Type B pancreatic cell (in vitro differentiated cells): ENCODE measurements around the gene PRKG1. TPM values are rescaled to one million over a fixed set of nuclear protein-coding genes. Genes with fewer than 3 reads are reported as not detected.
"Not testable (repeated sequence)": the region's sequence is repeated elsewhere in the genome, so short reads cannot be mapped to it uniquely, and the experiment has no call there.

Experiments used
- DNase-seq: peaks from one replicate; pipeline ENCODE4 v3.0.0; 2021; ENCODE audit warnings: mixed read lengths; ENCODE audit not compliant: unreplicated experiment; ENCODE audit errors: extremely low spot score
- H3K27ac Mint-ChIP-seq: 2 replicates; pipeline ENCODE4 v1.8.0; 2021; ENCODE audit warnings: mild to moderate bottlenecking, mixed read lengths
- H3K27me3 Mint-ChIP-seq: 2 replicates; pipeline ENCODE4 v1.8.0; 2021; ENCODE audit warnings: mixed read lengths
- H3K36me3 Mint-ChIP-seq: 2 replicates; pipeline ENCODE4 v1.8.0; 2021; ENCODE audit warnings: mixed read lengths
- H3K4me1 Mint-ChIP-seq: one replicate; pipeline ENCODE4 v1.8.0; 2021; ENCODE audit warnings: mixed read lengths; ENCODE audit not compliant: unreplicated experiment
- H3K4me3 Mint-ChIP-seq: 2 replicates; pipeline ENCODE4 v1.8.0; 2021; ENCODE audit warnings: mild to moderate bottlenecking, mixed read lengths
- H3K9me3 Mint-ChIP-seq: 2 replicates; pipeline ENCODE4 v1.8.0; 2021; ENCODE audit warnings: mixed read lengths
- total RNA-seq: library from RNA; stranded (reverse); gene quantifications from 2 replicates; pipeline ENCODE4 v1.2.1, GENCODE V29; 2021; ENCODE audit warnings: low replicate concordance
- TF ChIP-seq, protein P1 (sequence below): fragments of 200-600 bp; sonication (generic); conservative IDR thresholded peaks from 2 replicates; pipeline ENCODE4 v1.5.0; 2021; ENCODE audit warnings: antibody characterized with exemption, mild to moderate bottlenecking

The PRKG1 gene
- total RNA-seq, 1 donor from 2014 or later = 12.3 TPM

- Mint-ChIP-seq H3K27ac (no peak overlapping the region), H3K27me3 (no peaks in the 10 kb centered on the region), H3K4me3 (no peak overlapping the region), H3K4me1 (no peaks in the 10 kb centered on the region), H3K36me3 (no peaks in the 10 kb centered on the region), H3K9me3 (no peaks in the 10 kb centered on the region)
- TF ChIP-seq, protein P1, sequence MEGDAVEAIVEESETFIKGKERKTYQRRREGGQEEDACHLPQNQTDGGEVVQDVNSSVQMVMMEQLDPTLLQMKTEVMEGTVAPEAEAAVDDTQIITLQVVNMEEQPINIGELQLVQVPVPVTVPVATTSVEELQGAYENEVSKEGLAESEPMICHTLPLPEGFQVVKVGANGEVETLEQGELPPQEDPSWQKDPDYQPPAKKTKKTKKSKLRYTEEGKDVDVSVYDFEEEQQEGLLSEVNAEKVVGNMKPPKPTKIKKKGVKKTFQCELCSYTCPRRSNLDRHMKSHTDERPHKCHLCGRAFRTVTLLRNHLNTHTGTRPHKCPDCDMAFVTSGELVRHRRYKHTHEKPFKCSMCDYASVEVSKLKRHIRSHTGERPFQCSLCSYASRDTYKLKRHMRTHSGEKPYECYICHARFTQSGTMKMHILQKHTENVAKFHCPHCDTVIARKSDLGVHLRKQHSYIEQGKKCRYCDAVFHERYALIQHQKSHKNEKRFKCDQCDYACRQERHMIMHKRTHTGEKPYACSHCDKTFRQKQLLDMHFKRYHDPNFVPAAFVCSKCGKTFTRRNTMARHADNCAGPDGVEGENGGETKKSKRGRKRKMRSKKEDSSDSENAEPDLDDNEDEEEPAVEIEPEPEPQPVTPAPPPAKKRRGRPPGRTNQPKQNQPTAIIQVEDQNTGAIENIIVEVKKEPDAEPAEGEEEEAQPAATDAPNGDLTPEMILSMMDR = no peak
- DNase-seq = no peak
Measured at GRCh38 chr10:51439645-51440044, 365.4 kb downstream of the PRKG1 start.

DNA sequence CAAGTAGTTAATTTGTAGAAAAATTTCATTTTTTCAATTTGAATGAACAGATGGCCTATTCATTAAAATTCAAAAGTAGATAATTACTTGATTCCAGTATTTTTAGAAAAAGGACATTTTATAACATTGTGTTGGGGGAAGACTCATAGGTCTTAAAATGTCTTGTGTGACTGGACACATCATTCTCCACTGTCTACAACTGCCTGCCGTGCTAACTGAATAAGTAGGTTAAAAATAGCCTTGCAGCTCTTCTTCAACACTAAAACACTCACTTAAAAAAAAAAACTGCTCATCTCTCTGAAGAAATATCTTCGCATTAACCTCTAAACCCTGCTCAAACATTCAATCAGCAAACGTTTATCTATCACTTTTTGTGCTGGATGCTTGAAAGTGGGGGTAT, 371.3 kb downstream of the PRKG1 start:
- Mint-ChIP-seq H3K4me3 (no peak overlapping the region), H3K4me1 (no peaks in the 10 kb centered on the region), H3K27me3 (no peaks in the 10 kb centered on the region), H3K36me3 (no peaks in the 10 kb centered on the region), H3K9me3 (no peaks in the 10 kb centered on the region), H3K27ac (no peak overlapping the region)
- DNase-seq = no peak
- TF ChIP-seq, protein P1 = no peak

GRCh38 chr10:51447119-51447518, 372.8 kb downstream of the PRKG1 start:
- H3K9me3 Mint-ChIP-seq = no peaks in the 10 kb centered on the region
- H3K36me3 Mint-ChIP-seq = no peaks in the 10 kb centered on the region
- H3K4me3 Mint-ChIP-seq = no peak overlapping the region
- no peak for DNase-seq
- no peaks in the 10 kb centered on the region for H3K4me1 Mint-ChIP-seq
- TF ChIP-seq, protein P1 = no peak
- no peaks in the 10 kb centered on the region for H3K27me3 Mint-ChIP-seq
- H3K27ac Mint-ChIP-seq = no peak overlapping the region

DNA sequence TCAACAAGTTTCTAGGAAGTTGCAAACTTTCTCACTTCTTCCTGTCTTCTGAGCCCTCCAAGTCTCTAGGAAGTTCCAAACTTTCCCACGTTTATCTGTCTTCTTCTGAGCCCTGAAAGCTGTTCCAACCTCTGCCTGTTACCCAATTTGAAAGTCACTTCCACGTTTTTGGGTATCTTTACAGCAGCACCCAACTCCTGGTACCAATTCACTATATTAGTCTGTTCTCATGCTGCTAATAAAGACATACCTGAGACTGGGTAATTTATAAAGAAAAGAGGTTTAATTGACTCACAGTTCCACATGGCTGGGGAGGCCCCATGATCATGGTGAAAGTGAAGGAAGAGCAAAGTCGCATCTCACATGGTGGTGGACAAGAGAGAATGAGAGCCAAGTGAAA, 381.5 kb downstream of the PRKG1 start:
- not testable (repeated sequence) for H3K4me1 Mint-ChIP-seq, H3K36me3 Mint-ChIP-seq, H3K27me3 Mint-ChIP-seq, H3K4me3 Mint-ChIP-seq, DNase-seq, H3K27ac Mint-ChIP-seq
- H3K9me3 Mint-ChIP-seq = peaks cover 11% of the 10 kb centered on the region

- no peaks in the 10 kb centered on the region for H3K27me3 Mint-ChIP-seq
- peaks cover 5% of the 10 kb centered on the region for H3K9me3 Mint-ChIP-seq
- no peak for DNase-seq
- no peaks in the 10 kb centered on the region for H3K36me3 Mint-ChIP-seq
- no peak overlapping the region for H3K27ac Mint-ChIP-seq
- H3K4me1 Mint-ChIP-seq = no peaks in the 10 kb centered on the region
- no peak overlapping the region for H3K4me3 Mint-ChIP-seq
- TF ChIP-seq, protein P1 = no peak
Measured at GRCh38 chr10:51459476-51459875, 385.2 kb downstream of the PRKG1 start.

DNA sequence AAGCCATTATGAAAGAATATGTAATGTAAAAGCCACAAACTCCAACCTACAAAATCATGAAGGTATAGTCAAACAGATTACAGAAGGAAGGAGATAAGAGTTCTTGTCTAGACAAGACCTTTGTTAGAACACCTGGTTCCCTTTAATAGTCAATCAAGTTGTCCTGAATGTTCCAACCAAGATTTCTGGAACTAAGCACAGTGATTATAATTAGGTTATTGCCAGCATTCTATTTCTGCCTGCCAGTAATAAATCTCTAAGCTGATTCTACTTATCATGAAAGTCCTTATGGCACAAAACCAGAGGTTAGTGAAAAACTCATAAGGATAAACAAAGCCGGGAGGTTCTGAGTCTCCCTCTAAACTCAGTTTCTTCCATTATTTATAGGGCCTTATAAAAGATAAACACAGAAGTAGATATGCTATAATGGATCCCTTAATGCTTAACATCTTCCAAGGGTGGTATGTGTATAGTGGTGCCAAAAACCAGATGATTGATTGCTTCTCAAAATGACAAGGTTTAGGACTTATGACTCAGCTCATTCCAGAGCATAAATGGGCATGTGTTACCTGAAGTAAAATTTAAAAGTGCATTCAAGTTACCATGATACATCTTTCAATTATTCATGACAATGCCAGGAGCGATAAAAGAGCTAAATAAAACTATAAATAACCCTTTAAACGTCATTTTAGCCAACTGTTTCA, 387.9 kb downstream of the PRKG1 start:
- no peaks in the 10 kb centered on the region for H3K27me3 Mint-ChIP-seq

More for the DNA sequence above, 387.9 kb downstream of the PRKG1 start:
- H3K4me3 Mint-ChIP-seq = no peak overlapping the region
- H3K36me3 Mint-ChIP-seq = no peaks in the 10 kb centered on the region
- H3K4me1 Mint-ChIP-seq = no peaks in the 10 kb centered on the region
- no peak for DNase-seq
- TF ChIP-seq, protein P1 = no peak
- H3K27ac Mint-ChIP-seq = no peak overlapping the region
- H3K9me3 Mint-ChIP-seq = no peaks in the 10 kb centered on the region
